GM19324 (cell line): ENCODE measurements around the gene HECW1.
"Not testable (repeated sequence)": the region's sequence is repeated elsewhere in the genome, so short reads cannot be mapped to it uniquely, and the experiment has no call there.

Experiments used
- ATAC-seq: cut with Tn5 transposase; IDR thresholded peaks from one replicate; pipeline ENCODE4 v1.9.1; 2021; ENCODE audit warnings: mild to moderate bottlenecking, moderate library complexity; ENCODE audit not compliant: unreplicated experiment, low FRiP score

Gene HECW1

GRCh38 chr7:43111630-43112458, 603 bp upstream of the HECW1 start:
- ATAC-seq = no peak

- no peak for ATAC-seq
Observed at GRCh38 chr7:43112941-43113621, 634 bp downstream of the HECW1 start.

- no peak for ATAC-seq
Observed at GRCh38 chr7:43113622-43114457, 1.4 kb downstream of the HECW1 start.

DNA sequence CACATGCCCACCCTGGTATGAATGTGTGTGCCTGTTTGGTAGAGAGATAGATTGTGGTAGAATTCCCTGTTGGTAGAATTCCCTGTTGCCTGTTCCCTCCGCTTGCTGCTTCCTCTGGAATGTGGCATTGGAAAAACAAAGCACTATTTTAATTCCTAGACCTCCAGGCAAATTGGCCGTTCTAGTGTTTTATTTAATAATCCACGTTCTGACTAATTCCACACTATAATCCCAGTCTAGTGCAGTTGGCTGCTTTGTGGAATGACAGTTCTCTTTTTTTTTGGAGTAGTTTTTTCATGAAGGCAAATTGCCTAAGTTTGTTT, 2.0 kb downstream of the HECW1 start:
- ATAC-seq = no peak

DNA sequence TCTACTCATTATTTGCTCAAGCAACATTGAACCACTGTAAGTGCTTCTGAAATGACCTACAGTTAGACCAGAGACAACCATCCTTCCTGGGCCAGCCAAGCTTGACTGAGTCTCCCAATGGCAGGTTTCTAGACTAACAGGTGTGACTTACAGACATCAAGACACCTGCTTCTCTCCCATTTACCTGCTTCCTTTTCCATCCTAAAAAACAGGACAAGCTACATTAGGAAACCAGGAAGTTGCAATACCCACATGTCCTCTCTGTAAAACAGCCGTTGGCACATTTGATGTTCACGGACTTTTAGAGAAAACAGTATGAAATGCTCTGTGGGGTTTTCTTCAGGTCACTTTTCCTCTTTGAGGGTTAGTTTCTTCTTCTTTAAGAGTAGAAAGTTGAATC, 4.0 kb downstream of the HECW1 start:
- no peak for ATAC-seq

- ATAC-seq = no peak
Observed at GRCh38 chr7:43117095-43117494, 4.6 kb downstream of the HECW1 start.

- ATAC-seq = no peak
Observed at GRCh38 chr7:43117861-43118260, 5.4 kb downstream of the HECW1 start.

GRCh38 chr7:43118313-43118712, 5.9 kb downstream of the HECW1 start:
- ATAC-seq = no peak

GRCh38 chr7:43119371-43120075, 7.1 kb downstream of the HECW1 start:
- ATAC-seq = no peak

DNA sequence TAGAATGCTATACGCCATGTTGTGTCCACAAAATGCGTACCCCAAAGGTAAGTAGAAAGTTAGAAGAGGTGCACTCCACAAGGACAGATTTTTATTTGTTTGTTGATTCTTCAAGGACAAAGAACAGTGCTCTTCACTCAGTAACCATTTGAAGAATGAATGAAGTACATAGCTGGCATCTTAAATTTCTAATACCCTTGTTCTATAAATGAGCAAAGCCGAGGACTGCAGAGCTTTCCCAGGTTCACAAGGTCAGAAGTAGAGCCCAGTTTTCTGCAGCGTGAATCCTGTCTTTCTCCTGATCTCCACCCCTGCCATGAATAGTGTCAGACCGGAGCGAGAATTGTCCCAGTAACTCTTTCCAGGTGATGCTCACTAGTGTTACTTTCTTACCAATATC, 9.5 kb downstream of the HECW1 start:
- no peak for ATAC-seq

GRCh38 chr7:43123457-43123856, 11.0 kb downstream of the HECW1 start:
- ATAC-seq = no peak

GRCh38 chr7:43124388-43124787, 11.9 kb downstream of the HECW1 start:
- ATAC-seq = no peak

- ATAC-seq = no peak
Observed at GRCh38 chr7:43130347-43130746, 17.9 kb downstream of the HECW1 start.

GRCh38 chr7:43135129-43135528, 22.7 kb downstream of the HECW1 start:
- ATAC-seq = no peak

DNA sequence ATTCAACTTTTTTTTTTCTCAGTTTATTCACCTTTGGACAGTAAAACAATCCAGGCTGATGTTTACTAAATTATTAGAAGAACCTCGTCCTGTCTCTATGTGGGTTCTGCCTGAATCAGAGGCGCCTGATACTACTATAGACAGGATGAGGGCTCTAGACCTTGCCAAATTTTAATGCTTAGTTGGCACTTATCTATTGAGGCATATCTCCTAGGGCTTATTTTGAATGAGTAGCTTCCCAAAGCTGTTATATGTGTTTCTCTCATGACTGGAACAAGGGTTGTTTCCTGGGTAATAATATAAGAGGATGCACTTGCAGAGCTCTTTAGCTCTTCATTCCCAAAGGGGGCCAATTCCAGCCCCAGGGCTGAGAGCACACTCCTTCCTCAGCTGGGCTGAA, 23.6 kb downstream of the HECW1 start:
- no peak for ATAC-seq

GRCh38 chr7:43137121-43137744, 24.8 kb downstream of the HECW1 start:
- ATAC-seq = not testable (repeated sequence)

GRCh38 chr7:43137811-43138210, 25.4 kb downstream of the HECW1 start:
- no peak for ATAC-seq

GRCh38 chr7:43138710-43139109, 26.3 kb downstream of the HECW1 start:
- ATAC-seq = no peak

DNA sequence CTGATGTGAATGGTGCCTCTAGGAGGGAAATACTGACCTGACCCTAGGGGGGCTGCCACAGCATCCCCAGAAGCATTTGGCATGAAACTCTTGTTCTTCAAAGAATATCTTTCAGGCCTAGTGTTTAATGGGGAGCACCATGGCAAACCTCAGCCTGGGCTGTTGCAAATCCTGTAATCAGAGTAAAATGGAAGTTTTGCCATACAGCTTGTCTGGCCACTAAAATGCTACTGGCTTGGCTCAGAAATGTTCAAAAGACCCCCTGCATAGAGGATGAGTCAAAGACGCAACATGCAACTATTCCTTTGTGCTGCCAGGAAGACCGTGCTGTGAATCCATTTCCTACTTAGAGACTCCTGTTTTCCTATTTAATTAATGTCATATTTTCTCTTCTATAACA, 26.7 kb downstream of the HECW1 start:
- no peak for ATAC-seq

DNA sequence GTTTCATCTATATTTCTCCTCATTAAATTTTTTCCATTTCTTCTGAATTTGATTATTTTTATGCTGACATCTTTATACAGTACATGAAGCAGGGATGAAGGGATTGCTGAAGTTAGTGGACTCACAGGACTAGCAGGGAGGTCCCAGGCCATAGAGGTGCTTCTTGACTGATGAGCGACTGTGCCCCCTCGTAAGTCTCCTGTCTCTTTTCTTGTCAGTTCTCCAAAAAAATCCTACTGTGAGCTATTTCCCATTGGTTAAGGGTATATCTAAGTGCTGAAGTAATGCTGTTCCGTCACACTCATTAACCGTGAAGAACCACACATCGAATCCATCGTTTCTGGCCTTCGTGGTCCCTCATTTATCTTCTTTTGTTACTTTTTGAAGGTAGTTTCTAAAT, 27.7 kb downstream of the HECW1 start:
- ATAC-seq = no peak
